Measurements from ENCODE around the gene ATP6V1E1.

DNA sequence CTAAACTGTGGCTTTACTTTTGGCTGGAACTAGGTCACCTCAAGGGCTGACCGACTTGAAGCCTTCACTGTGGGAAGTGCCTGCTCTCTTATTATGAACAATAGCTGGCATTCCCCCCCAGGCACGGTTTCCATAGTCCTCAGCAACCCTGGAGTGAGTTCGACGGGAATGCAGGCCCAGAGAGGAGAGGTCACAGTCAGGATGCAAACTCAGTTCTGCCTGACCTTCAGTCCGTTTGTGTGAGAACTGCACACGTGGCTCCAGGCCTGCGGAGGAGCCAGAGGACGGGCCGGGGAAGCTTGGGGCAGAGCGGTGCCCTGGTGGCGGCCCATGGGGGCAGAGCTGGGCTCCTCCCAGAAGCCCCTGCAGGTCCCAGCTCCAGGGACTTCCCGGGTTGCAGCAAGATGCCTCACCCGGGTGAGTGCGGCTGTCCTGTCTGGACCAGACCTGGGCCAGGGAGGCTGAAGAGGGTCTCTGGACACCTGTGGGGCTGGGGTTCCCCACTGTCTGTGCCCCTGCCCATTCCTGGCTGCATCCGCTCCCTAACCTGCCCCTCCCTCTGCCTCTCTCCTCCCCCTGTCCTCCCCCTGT is 48.0 kb downstream of the ATP6V1E1 start:
- TF ChIP-seq CTCF (IDR thresholded peaks at IDR 0.05) (no peak), POLR2A (IDR thresholded peaks at IDR 0.05) (no peak)

Measured in adrenal gland (tissue), 5 donors.